Stimulated activated CD4-positive, alpha-beta T cell treated with anti-CD3 and anti-CD28 coated beads, Interleukin-12 subunit alpha, Interleukin-12 subunit beta, amount 100 ng/mL, for 48 hours (primary cell): Measurements from ENCODE around the gene PACS2.
"Not testable (repeated sequence)": the region's sequence is repeated elsewhere in the genome, so short reads cannot be mapped to it uniquely, and the experiment has no call there.

ENCODE experiments used
- DNase-seq, 3 donors: peaks; one replicate each; pipeline ENCODE4 v3.0.0-alpha.2; 2020; ENCODE audit warnings: low read depth in 2 of 3, low spot score in 1 of 3

PACS2 gene

GRCh38 chr14:105287249-105288102, 27.1 kb upstream of the PACS2 start:
- no peak for DNase-seq

- not testable (repeated sequence) for DNase-seq
Measured at GRCh38 chr14:105288936-105289335, 25.6 kb upstream of the PACS2 start.

DNA sequence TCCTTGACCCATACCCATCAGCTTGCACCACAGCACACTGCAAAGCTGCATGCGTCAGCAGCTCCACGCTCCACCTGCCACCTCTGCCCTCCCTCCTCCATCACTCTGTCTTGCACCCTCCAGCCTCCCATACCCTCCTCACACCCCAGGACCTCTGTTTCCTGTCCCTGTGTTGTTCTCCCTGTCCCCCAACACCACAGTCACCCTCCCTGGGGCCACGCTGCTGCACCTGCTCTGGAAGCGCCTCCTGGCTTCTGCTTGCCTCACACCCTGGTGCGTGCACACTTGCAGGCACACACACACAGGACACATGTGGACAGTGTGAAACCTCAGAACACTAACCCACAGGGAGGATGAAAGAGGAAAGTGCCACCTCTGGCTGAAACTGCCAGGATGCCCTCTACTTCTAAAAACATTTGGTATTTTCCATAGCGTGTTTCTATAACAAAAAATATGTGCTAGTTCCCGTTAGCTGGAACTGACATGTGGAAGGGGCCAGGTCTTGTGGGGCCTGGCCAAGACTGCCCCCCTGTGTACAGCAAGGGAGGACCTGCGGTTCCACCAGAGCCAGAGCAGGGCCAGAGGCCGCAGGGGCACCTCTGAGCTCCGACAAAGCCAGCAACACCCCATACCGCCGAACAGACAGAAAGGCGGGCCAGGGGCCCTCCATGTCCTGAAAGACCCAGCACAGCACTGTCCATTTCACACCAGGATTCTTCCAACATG, 23.8 kb upstream of the PACS2 start:
- DNase-seq: no peak

GRCh38 chr14:105292826-105293711, 21.5 kb upstream of the PACS2 start:
- peak in 1 of 3 donors; percentile 35 for DNase-seq

DNA sequence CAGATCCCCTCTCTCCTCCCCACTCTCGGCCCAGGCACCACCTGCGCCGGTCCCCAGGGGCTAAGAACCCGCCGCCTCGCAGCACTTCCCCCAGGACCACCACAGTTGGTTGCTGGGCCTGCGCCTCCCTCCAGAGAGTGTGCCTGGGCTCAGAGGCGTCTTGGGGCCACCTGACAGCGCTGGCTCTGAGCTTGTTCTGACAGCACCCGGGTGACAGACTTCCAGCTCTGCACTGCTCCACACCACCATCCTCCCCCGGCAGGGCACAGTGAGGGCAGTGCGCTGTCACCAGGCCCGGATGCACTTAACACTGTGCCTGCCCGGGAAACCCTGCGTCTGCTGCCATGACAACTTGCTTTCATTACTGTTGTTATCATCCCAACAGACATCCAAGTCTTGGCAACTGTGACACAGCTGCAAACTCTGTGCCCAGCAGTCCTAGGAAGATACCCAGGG, 20.4 kb upstream of the PACS2 start:
- DNase-seq: peak in 2 of 3 donors; percentile 47 to 54

DNA sequence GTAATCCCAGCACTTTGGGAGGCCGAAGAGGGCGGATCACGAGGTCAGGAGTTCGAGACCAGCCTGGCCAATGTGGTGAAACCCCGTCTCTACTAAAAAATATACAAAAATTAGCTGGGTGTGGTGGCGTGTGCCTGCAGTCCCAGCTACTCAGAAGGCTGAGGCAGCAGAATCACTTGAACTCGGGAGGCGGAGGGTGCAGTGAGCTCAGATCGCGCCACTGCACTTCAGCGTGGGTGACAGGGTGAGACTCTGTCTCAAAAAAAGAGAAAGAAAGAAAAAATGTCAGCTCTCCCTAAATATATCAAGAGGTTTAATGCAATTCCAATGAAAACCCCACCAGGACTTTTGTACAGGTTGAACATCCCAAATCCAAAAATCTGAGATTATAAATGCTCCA, 17.2 kb upstream of the PACS2 start:
- DNase-seq: not testable (repeated sequence)

DNA sequence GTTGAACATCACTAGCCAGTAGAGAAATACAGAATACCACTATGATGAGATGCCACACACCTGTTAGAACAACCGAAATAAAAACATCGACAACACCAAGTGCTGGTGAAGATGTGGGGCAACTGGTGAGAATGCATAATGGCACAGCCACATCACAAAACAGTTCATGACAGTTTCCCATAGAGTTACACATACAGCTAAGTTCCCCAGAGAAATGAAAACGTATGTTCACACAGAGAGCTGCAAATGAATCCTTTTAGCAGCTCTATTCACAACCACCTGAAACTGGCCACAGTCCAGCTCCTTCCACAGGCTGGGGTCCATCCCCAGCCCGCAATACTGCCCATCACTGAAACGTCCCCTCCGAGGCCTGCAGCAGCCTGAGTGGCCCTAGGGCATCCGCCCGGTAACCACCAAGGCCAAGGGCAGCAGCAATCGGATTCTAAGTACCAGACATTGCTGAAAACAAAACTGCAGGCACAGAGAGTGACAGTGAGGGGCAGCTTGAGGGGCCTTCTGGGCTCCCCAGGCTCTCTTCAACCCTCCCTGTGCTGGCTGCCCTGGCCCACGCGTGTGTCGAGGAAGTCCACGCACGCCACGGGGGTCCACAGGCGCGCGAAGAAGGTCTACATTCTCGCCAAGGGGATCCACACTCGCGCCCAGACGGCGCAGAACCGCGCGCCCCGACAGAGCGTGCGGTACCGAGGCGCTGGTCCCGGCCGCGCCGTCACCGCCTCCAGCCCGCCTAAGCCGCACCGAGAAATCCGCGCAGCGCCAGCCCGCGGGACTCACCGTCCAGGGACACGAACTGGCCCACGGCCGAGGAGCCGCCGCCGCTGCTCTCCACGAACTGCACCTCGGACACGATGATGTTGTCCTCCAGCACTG, 14.7 kb upstream of the PACS2 start:
- no peak for DNase-seq

DNA sequence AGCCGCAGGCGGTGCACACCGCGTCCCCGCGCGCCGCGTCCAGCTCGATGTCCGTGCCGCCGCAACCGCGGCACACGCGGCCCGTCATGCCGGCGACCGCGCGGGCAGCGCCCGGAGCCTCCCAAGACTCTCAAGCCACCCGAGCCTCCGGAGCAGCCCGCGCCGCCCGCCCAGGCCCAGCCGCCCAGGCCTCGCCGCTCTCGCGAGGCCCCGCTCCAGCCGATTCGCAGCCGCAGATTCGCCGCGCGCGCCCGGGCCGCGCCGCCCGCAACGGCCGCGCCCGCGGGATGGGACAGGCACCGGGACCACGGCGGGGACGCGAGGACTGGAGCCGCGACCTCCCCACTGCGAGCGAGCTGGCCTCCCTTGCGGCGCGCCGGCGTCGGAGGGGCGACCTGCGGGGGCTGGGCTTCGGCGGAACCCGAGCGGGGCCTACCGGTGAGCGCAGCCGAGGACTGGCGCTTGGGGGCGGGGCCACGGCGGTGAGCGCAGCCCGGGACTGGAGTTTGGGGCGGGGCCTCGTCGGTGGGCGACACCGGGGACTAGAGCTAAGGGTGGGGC, 13.9 kb upstream of the PACS2 start, which contains the start of gene BRF1:
BRF1 (minus strand) TSS at position 460 of the 561 bp plus-strand sequence; CDS start at position 88, 372 bp downstream.
- peak; percentile 93 to 98 (median 95) for DNase-seq

- peak; percentile 97 to 100 (median 99) for DNase-seq
Measured at GRCh38 chr14:105301103-105301914, 13.2 kb upstream of the PACS2 start.

DNA sequence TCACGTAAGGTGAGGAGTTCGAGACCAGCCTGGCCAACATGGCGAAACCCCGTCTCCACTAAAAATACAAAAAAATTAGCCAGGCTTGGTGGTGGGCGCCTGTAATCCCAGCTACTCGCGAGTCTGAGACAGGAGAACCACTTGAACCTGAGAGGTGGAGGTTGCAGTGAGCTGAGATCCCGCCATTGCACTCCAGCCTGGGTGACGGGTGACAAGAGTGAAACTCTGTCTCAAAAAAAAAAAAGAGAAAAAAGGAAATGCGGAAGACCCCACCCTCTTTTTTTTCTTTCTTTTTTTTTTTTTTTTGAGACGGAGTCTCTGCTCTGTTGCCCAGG, 12.7 kb upstream of the PACS2 start:
- DNase-seq: not testable (repeated sequence)

- no peak for DNase-seq
Measured at GRCh38 chr14:105303949-105304348, 10.6 kb upstream of the PACS2 start.

GRCh38 chr14:105304565-105304964, 10.0 kb upstream of the PACS2 start:
- no peak for DNase-seq

- no peak for DNase-seq
Measured at GRCh38 chr14:105305345-105305744, 9.2 kb upstream of the PACS2 start.

DNA sequence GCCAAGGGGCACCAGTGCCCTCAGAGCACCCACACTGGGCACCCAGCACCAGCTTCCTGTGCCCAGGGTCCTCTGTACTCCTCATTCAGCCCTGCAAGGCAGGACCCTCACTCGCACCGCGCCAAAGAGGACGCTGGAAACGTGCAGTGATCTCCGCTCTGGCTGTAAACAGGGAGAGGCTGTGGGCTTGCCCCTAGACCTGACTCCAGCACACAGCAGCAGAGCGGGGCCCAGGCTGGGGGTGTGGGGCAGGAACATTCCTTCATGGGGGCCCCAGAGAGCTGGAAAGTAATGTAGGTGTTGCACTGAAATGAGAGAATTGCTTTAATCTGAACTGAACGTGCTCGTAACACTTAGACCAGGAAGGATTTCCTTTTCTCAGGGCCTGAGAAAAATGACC, 8.8 kb upstream of the PACS2 start:
- no peak for DNase-seq

DNA sequence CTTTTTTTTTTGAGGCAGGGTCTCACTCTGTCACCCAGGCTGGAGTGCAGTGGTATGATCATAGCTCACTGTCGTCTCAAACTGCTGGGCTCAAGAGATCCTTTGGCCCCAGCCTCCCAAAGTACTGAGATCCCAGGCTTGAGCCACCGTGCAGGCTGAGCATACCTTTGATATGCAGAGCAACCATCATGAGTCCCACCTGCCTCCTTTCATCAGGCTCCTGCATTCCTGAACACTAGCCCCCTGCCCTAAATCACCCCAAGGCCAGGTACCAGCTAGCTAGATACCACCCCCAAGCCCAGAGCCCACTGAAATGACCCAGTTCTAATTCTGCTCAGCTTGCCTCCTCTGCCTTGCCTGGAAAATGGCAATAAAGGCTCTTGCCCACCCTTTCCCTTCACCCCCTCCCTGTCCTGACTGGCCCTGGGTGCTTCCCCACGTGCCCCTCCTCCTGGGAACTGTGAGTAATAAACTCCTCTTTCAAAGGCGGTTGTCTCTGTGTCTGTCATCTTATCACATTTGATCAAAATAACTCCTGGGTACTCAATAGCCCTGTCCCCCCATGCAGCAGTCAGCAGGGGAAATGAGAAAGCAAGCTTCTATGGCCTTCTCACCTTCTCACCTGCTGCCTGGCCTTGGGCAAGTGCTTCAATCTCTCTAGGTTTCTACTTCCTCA, 7.4 kb upstream of the PACS2 start:
- no peak for DNase-seq

DNA sequence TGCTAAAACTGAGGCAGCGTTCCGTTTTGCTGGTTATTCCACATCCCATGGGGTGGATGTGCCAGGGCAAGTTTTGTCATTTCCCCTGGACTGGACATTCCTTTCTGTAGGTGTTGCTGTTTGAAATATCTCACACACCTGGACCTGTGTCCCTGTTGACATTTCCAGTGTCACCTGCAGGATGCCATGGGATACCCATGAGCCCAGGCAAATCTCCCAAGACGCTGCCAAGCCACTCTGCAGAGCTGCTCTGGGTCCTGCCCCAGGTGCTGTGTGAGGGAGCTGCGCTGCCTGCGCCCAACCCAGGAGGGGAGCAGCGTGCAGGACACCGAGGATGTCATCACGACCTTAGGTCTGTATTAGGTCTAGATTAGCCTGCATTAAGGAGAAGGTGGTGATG, 5.2 kb upstream of the PACS2 start:
- no peak for DNase-seq

- no peak for DNase-seq
Measured at GRCh38 chr14:105311838-105312237, 2.7 kb upstream of the PACS2 start.

GRCh38 chr14:105312973-105313372, 1.6 kb upstream of the PACS2 start:
- no peak for DNase-seq
